Activated CD4-positive, alpha-beta T cell treated with anti-CD3 and anti-CD28 coated beads, Interleukin-2, amount 10 ng/mL, durations not matched to agents 7 days and 5 days (primary cell): Measurements from ENCODE around the gene DISC1. TPM values are rescaled to one million over a fixed set of nuclear protein-coding genes. Genes with fewer than 3 reads are reported as not detected.

ENCODE experiments used
- CTCF ChIA-PET: fragments of 350-600 bp; sonication (Branson Sonifier 250); formaldehyde crosslinking; loops from one replicate; lab custom pipeline; 2021; ENCODE audit warnings: antibody characterized with exemption; lab: Charles Lee
- POLR2A ChIA-PET: fragments of 350-600 bp; sonication (Branson Sonifier 250); formaldehyde crosslinking; loops from one replicate; lab custom pipeline; 2021; ENCODE audit warnings: antibody characterized with exemption; lab: Charles Lee
- DNase-seq: peaks from one replicate; pipeline ENCODE4 v3.0.0-alpha.2; 2020
- H3K27ac Mint-ChIP-seq: one replicate; pipeline ENCODE4 v1.8.0; 2021; ENCODE audit warnings: mild to moderate bottlenecking, moderate library complexity, mixed read lengths
- H3K27me3 Mint-ChIP-seq: one replicate; pipeline ENCODE4 v1.8.0; 2021; ENCODE audit warnings: mixed read lengths
- H3K36me3 Mint-ChIP-seq: one replicate; pipeline ENCODE4 v1.8.0; 2021; ENCODE audit warnings: low read depth, mixed read lengths
- H3K4me1 Mint-ChIP-seq: one replicate; pipeline ENCODE4 v1.8.0; 2021; ENCODE audit warnings: mixed read lengths
- H3K4me3 Mint-ChIP-seq: one replicate; pipeline ENCODE4 v1.8.0; 2021; ENCODE audit warnings: mild to moderate bottlenecking, moderate library complexity, mixed read lengths
- H3K9me3 Mint-ChIP-seq: one replicate; pipeline ENCODE4 v1.8.0; 2021; ENCODE audit warnings: mixed read lengths
- total RNA-seq, 2 experiments: library from RNA; stranded (reverse); gene quantifications; one replicate each; pipeline ENCODE4 v1.2.3, GENCODE V29; 2021

Gene DISC1
- total RNA-seq, 2 experiments from 2014 or later: 13.3 to 17.0 TPM

- H3K27me3 Mint-ChIP-seq: no peaks in the 10 kb centered on the region
- peaks cover 16% of the 10 kb centered on the region for H3K4me1 Mint-ChIP-seq
- no peak for DNase-seq
- ChIA-PET POLR2A (no interaction called here), CTCF (no interaction called here)
- peak overlapping the region; percentile 6 for H3K27ac Mint-ChIP-seq
- H3K4me3 Mint-ChIP-seq: no peak overlapping the region
- H3K9me3 Mint-ChIP-seq: no peaks in the 10 kb centered on the region
- no peaks in the 10 kb centered on the region for H3K36me3 Mint-ChIP-seq
Observed at GRCh38 chr1:231844986-231845502, 218.5 kb downstream of the DISC1 start.

GRCh38 chr1:231847612-231848397, 221.2 kb downstream of the DISC1 start:
- Mint-ChIP-seq H3K36me3 (no peaks in the 10 kb centered on the region), H3K4me1 (peaks cover 16% of the 10 kb centered on the region), H3K4me3 (no peak overlapping the region), H3K27ac (no peak overlapping the region), H3K9me3 (no peaks in the 10 kb centered on the region), H3K27me3 (no peaks in the 10 kb centered on the region)
- ChIA-PET CTCF (no interaction called here), POLR2A (no interaction called here)
- DNase-seq: no peak

GRCh38 chr1:231849981-231850380, 223.4 kb downstream of the DISC1 start:
- Mint-ChIP-seq H3K9me3 (no peaks in the 10 kb centered on the region), H3K27me3 (no peaks in the 10 kb centered on the region), H3K4me3 (no peak overlapping the region), H3K36me3 (no peaks in the 10 kb centered on the region), H3K4me1 (peaks cover 4% of the 10 kb centered on the region), H3K27ac (no peak overlapping the region)
- CTCF ChIA-PET: no interaction called here
- DNase-seq: no peak
- POLR2A ChIA-PET: no interaction called here

- ChIA-PET CTCF (no interaction called here), POLR2A (no interaction called here)
- Mint-ChIP-seq H3K27me3 (no peaks in the 10 kb centered on the region), H3K4me1 (no peaks in the 10 kb centered on the region), H3K9me3 (no peaks in the 10 kb centered on the region), H3K27ac (no peak overlapping the region), H3K36me3 (no peaks in the 10 kb centered on the region), H3K4me3 (no peak overlapping the region)
- DNase-seq: no peak
Observed at GRCh38 chr1:231850786-231851185, 224.2 kb downstream of the DISC1 start.

GRCh38 chr1:231853588-231854207, 227.1 kb downstream of the DISC1 start:
- POLR2A ChIA-PET: no interaction called here
- CTCF ChIA-PET: interaction anchor here (0.8 kb wide), 1 partner anchor 32 kb away, joined by 3 read pairs; no protein-coding TSS in a partner anchor
- no peak overlapping the region for H3K4me3 Mint-ChIP-seq

GRCh38 chr1:231855361-231855760, 228.8 kb downstream of the DISC1 start:
- H3K27me3 Mint-ChIP-seq: no peaks in the 10 kb centered on the region
- ChIA-PET CTCF (no interaction called here), POLR2A (no interaction called here)
- no peaks in the 10 kb centered on the region for H3K9me3 Mint-ChIP-seq
- H3K36me3 Mint-ChIP-seq: no peaks in the 10 kb centered on the region
- H3K4me3 Mint-ChIP-seq: no peak overlapping the region
- no peak overlapping the region for H3K27ac Mint-ChIP-seq
- no peaks in the 10 kb centered on the region for H3K4me1 Mint-ChIP-seq
- no peak for DNase-seq

More at GRCh38 chr1:231853588-231854207, 227.1 kb downstream of the DISC1 start:
- Mint-ChIP-seq H3K36me3 (no peaks in the 10 kb centered on the region), H3K4me1 (no peaks in the 10 kb centered on the region), H3K27me3 (no peaks in the 10 kb centered on the region), H3K9me3 (no peaks in the 10 kb centered on the region), H3K27ac (no peak overlapping the region)
- DNase-seq: no peak

GRCh38 chr1:231855926-231856325, 229.3 kb downstream of the DISC1 start:
- H3K4me1 Mint-ChIP-seq: no peaks in the 10 kb centered on the region
- no peaks in the 10 kb centered on the region for H3K27me3 Mint-ChIP-seq
- no peaks in the 10 kb centered on the region for H3K36me3 Mint-ChIP-seq
- H3K4me3 Mint-ChIP-seq: no peak overlapping the region
- CTCF ChIA-PET: no interaction called here
- DNase-seq: no peak
- no peak overlapping the region for H3K27ac Mint-ChIP-seq
- POLR2A ChIA-PET: no interaction called here
- no peaks in the 10 kb centered on the region for H3K9me3 Mint-ChIP-seq

GRCh38 chr1:231856426-231856825, 229.8 kb downstream of the DISC1 start:
- CTCF ChIA-PET: no interaction called here
- no peaks in the 10 kb centered on the region for H3K36me3 Mint-ChIP-seq
- DNase-seq: no peak
- no peaks in the 10 kb centered on the region for H3K27me3 Mint-ChIP-seq
- no peaks in the 10 kb centered on the region for H3K4me1 Mint-ChIP-seq
- no peak overlapping the region for H3K4me3 Mint-ChIP-seq
- H3K9me3 Mint-ChIP-seq: no peaks in the 10 kb centered on the region
- POLR2A ChIA-PET: no interaction called here
- H3K27ac Mint-ChIP-seq: no peak overlapping the region

GRCh38 chr1:231856894-231857293, 230.3 kb downstream of the DISC1 start:
- ChIA-PET CTCF (no interaction called here), POLR2A (no interaction called here)
- no peaks in the 10 kb centered on the region for H3K27me3 Mint-ChIP-seq
- no peak overlapping the region for H3K27ac Mint-ChIP-seq
- H3K36me3 Mint-ChIP-seq: no peaks in the 10 kb centered on the region
- no peaks in the 10 kb centered on the region for H3K4me1 Mint-ChIP-seq
- no peak for DNase-seq
- H3K4me3 Mint-ChIP-seq: no peak overlapping the region
- no peaks in the 10 kb centered on the region for H3K9me3 Mint-ChIP-seq

- Mint-ChIP-seq H3K27ac (no peak overlapping the region), H3K4me3 (no peak overlapping the region), H3K4me1 (no peaks in the 10 kb centered on the region), H3K9me3 (no peaks in the 10 kb centered on the region), H3K27me3 (no peaks in the 10 kb centered on the region), H3K36me3 (no peaks in the 10 kb centered on the region)
- ChIA-PET CTCF (interaction anchor here (1.1 kb wide), 1 partner anchor 9 kb away, joined by 3 read pairs; no protein-coding TSS in a partner anchor), POLR2A (no interaction called here)
- DNase-seq: no peak
Observed at GRCh38 chr1:231857609-231858135, 231.1 kb downstream of the DISC1 start.

GRCh38 chr1:231860221-231861088, 233.9 kb downstream of the DISC1 start:
- DNase-seq: no peak
- H3K27ac Mint-ChIP-seq: no peak overlapping the region
- no peak overlapping the region for H3K4me3 Mint-ChIP-seq
- H3K36me3 Mint-ChIP-seq: no peaks in the 10 kb centered on the region
- no peaks in the 10 kb centered on the region for H3K4me1 Mint-ChIP-seq
- H3K9me3 Mint-ChIP-seq: no peaks in the 10 kb centered on the region
- CTCF ChIA-PET: no interaction called here
- POLR2A ChIA-PET: no interaction called here
- H3K27me3 Mint-ChIP-seq: no peaks in the 10 kb centered on the region

GRCh38 chr1:231861541-231862481, 235.2 kb downstream of the DISC1 start:
- Mint-ChIP-seq H3K4me3 (no peak overlapping the region), H3K36me3 (no peaks in the 10 kb centered on the region), H3K9me3 (no peaks in the 10 kb centered on the region), H3K4me1 (peaks cover 2% of the 10 kb centered on the region), H3K27me3 (no peaks in the 10 kb centered on the region), H3K27ac (no peak overlapping the region)
- POLR2A ChIA-PET: no interaction called here
- DNase-seq: no peak
- CTCF ChIA-PET: no interaction called here
